H1 (cell line): ENCODE measurements around the gene VSIG10L2. TPM values are rescaled to one million over a fixed set of nuclear protein-coding genes. Genes with fewer than 3 reads are reported as not detected.

Experiments used
- CBX8 ChIP-seq: fragments of 300-800, 300-1000 bp; sonication (generic); IDR thresholded peaks from 2 replicates; pipeline ENCODE4 v1.7.1; 2016; ENCODE audit warnings: low read depth, low read length, borderline replicate concordance
- CHD2 ChIP-seq: IDR thresholded peaks from 2 replicates; pipeline ENCODE4 v1.6.1; 2012; ENCODE audit warnings: low read length, improper control_type of control experiment
- CREB1 ChIP-seq: IDR thresholded peaks from 2 replicates; pipeline ENCODE4 v1.6.1; 2012; ENCODE audit warnings: inconsistent platforms
- EGR1 ChIP-seq: IDR thresholded peaks from 2 replicates; pipeline ENCODE4 v1.6.1; 2011; ENCODE audit warnings: low read depth, low read length, borderline replicate concordance
- FOSL1 ChIP-seq: IDR thresholded peaks from 2 replicates; pipeline ENCODE4 v1.6.1; 2011; ENCODE audit warnings: mild to moderate bottlenecking, low read depth, low read length, moderate library complexity; ENCODE audit not compliant: insufficient read depth
- JUND ChIP-seq: IDR thresholded peaks from 2 replicates; pipeline ENCODE4 v1.6.1; 2011; ENCODE audit warnings: mild to moderate bottlenecking, improper control_type of control experiment, low read length
- MAX ChIP-seq: IDR thresholded peaks from 2 replicates; pipeline ENCODE4 v1.6.1; 2012; ENCODE audit warnings: inconsistent platforms
- RAD21 ChIP-seq, 2 experiments: IDR thresholded peaks in 1 of 2; conservative IDR thresholded peaks in 1 of 2; 2 replicates each; pipeline ENCODE4 v1.6.1; 2011; ENCODE audit warnings: low read depth in 2 of 2, low read length in 2 of 2, improper control_type of control experiment in 1 of 2, inconsistent platforms in 1 of 2, mild to moderate bottlenecking in 1 of 2, moderate library complexity in 1 of 2
- RBBP5 ChIP-seq: IDR thresholded peaks from 2 replicates; pipeline ENCODE4 v1.7.1; 2012; ENCODE audit warnings: low read depth, mild to moderate bottlenecking, inconsistent platforms, low read length, moderate library complexity, borderline replicate concordance
- RNF2 ChIP-seq: fragments of 200-900, 300-1000 bp; sonication (generic); IDR thresholded peaks from 2 replicates; pipeline ENCODE4 v1.7.1; 2016; ENCODE audit warnings: borderline replicate concordance, low read depth, mild to moderate bottlenecking, antibody characterized with exemption, low read length; ENCODE audit not compliant: poor library complexity, severe bottlenecking; ENCODE audit errors: missing control alignments
- RXRA ChIP-seq: IDR thresholded peaks from 2 replicates; pipeline ENCODE4 v1.6.1; 2011; ENCODE audit warnings: low read depth, mild to moderate bottlenecking, low read length, moderate library complexity; ENCODE audit not compliant: insufficient read depth
- SIN3A ChIP-seq, 2 experiments: IDR thresholded peaks in 1 of 2; conservative IDR thresholded peaks in 1 of 2; 2 replicates each; pipeline ENCODE4 v1.6.1; 2011 to 2012; ENCODE audit warnings: low read length in 2 of 2, improper control_type of control experiment in 1 of 2, low read depth in 1 of 2, mild to moderate bottlenecking in 1 of 2
- SP4 ChIP-seq: IDR thresholded peaks from 2 replicates; pipeline ENCODE4 v1.6.1; 2012; ENCODE audit warnings: low read length, inconsistent platforms
- TAF7 ChIP-seq: optimal IDR thresholded peaks from 2 replicates; pipeline ENCODE3; 2011; ENCODE audit warnings: low read depth, mild to moderate bottlenecking, inconsistent platforms, low read length, moderate library complexity, borderline replicate concordance
- polyA plus RNA-seq, 7 experiments: library from polyadenylated mRNA; depleted of rRNA in 3 of 7; stranded (reverse) in 5 of 7; unstranded in 2 of 7; fragments of >200 nt in 5 of 7; fragments of 200-250 nt in 2 of 7; gene quantifications; 1 replicate in 5 of 7; 2 replicates in 1 of 7; 4 replicates in 1 of 7; pipeline versions ENCODE4 v1.2.1 to v1.2.3, GENCODE V29; 2011 to 2013; ENCODE audit warnings: missing spikeins in 2 of 7, mixed read lengths in 2 of 7
- total RNA-seq: library from RNA; stranded (reverse); fragmentation: NEBNext Ultra II Directional; extraction: Animal tissue kit (Norgen Biotek cat#: 25700); gene quantifications from 2 replicates; pipeline ENCODE4 v1.2.1, GENCODE V29; 2021
- TF ChIP-seq, protein P1 (sequence below): IDR thresholded peaks from 2 replicates; pipeline ENCODE4 v1.6.1; 2012; ENCODE audit warnings: inconsistent platforms

The VSIG10L2 gene
- total and polyA plus RNA-seq, 2 of the 8 experiments (the other 6 are each of a cell fraction or from before 2014, with no cell fraction given): not detected

GRCh38 chr11:125923012-125923579, 22.7 kb upstream of the VSIG10L2 start (continued):
- TF ChIP-seq EGR1: no peak
- no peak for TF ChIP-seq JUND
- TF ChIP-seq MAX: no peak
- no peak for TF ChIP-seq FOSL1
- no peak for TF ChIP-seq CBX8
- no peak for TF ChIP-seq RNF2
- TF ChIP-seq SIN3A (conservative IDR thresholded peaks at IDR 0.05 in 1 of 2, IDR thresholded peaks at IDR 0.05 in 1 of 2; ENCODE audit: low read depth in 1 of 2, low read length in 2 of 2): no peak
- 0 out of 2 replicates have a peak, but pooled peaks have one; percentile 15 for TF ChIP-seq CREB1
- peak; percentile 96 for TF ChIP-seq RAD21 (IDR thresholded peaks at IDR 0.05 in 1 of 2, conservative IDR thresholded peaks at IDR 0.05 in 1 of 2; ENCODE audit: low read depth in 2 of 2, low read length in 2 of 2)
- no peak for TF ChIP-seq TAF7
- TF ChIP-seq RBBP5: no peak
- no peak for TF ChIP-seq RXRA
- TF ChIP-seq, protein P1, sequence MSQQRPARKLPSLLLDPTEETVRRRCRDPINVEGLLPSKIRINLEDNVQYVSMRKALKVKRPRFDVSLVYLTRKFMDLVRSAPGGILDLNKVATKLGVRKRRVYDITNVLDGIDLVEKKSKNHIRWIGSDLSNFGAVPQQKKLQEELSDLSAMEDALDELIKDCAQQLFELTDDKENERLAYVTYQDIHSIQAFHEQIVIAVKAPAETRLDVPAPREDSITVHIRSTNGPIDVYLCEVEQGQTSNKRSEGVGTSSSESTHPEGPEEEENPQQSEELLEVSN: no peak
- no peak for TF ChIP-seq CHD2
- TF ChIP-seq SP4: no peak
